OCI-LY1 (cell line): ENCODE measurements around the gene MYO3B.

Experiments used
- H2AFZ ChIP-seq: fragments of 200-600 bp; sonication (generic), shearing (Covaris generic); 2 replicates; pipeline ENCODE4 v1.6.0; 2014; ENCODE audit warnings: antibody characterized with exemption, mild to moderate bottlenecking, low read length
- H3F3A ChIP-seq: fragments of 200-600 bp; sonication (generic), shearing (Covaris generic); 2 replicates; pipeline ENCODE4 v1.6.0; 2014; ENCODE audit warnings: mild to moderate bottlenecking, antibody characterized with exemption, low read length, moderate library complexity; ENCODE audit not compliant: insufficient read depth
- H3K27ac ChIP-seq: fragments of 200-600 bp; sonication (generic); 2 replicates; pipeline ENCODE4 v1.5.1; 2014; ENCODE audit warnings: low read length, mixed run types, mild to moderate bottlenecking, low read depth; ENCODE audit not compliant: poor library complexity, severe bottlenecking
- H3K27me3 ChIP-seq: fragments of 200-600 bp; sonication (generic); 2 replicates; pipeline ENCODE4 v1.6.0; 2014; ENCODE audit warnings: antibody characterized with exemption, mild to moderate bottlenecking, low read length, moderate library complexity; ENCODE audit not compliant: insufficient read depth
- H3K36me3 ChIP-seq: fragments of 200-600 bp; sonication (generic); 2 replicates; pipeline ENCODE4 v1.6.1; 2014; ENCODE audit warnings: mild to moderate bottlenecking, antibody characterized with exemption, low read length, moderate library complexity, mixed read lengths; ENCODE audit not compliant: insufficient read depth
- H3K4me1 ChIP-seq: fragments of 200-600 bp; sonication (generic); 2 replicates; pipeline ENCODE4 v1.5.1; 2014; ENCODE audit warnings: mild to moderate bottlenecking, low read length, moderate library complexity; ENCODE audit not compliant: insufficient read depth, severe bottlenecking
- H3K4me2 ChIP-seq: fragments of 200-600 bp; sonication (generic), shearing (Covaris generic); 2 replicates; pipeline ENCODE4 v1.6.1; 2014; ENCODE audit warnings: low read length
- H3K4me3 ChIP-seq: fragments of 200-600 bp; sonication (generic); 2 replicates; pipeline ENCODE4 v1.5.1; 2014; ENCODE audit warnings: low read length, low read depth, mild to moderate bottlenecking, mixed read lengths; ENCODE audit not compliant: poor library complexity, severe bottlenecking
- H3K79me2 ChIP-seq: fragments of 200-600 bp; shearing (Covaris generic); 2 replicates; pipeline ENCODE4 v1.6.1; 2016; ENCODE audit warnings: mixed run types, low read length, mixed read lengths; ENCODE audit not compliant: insufficient read depth
- H3K9ac ChIP-seq: fragments of 200-600 bp; sonication (generic), shearing (Covaris generic); 2 replicates; pipeline ENCODE4 v1.6.1; 2014; ENCODE audit warnings: mild to moderate bottlenecking, low read length, mixed read lengths
- H3K9me2 ChIP-seq: fragments of 200-600 bp; sonication (generic), shearing (Covaris generic); 2 replicates; pipeline ENCODE4 v1.6.1; 2014; ENCODE audit warnings: low read depth, mild to moderate bottlenecking, low read length, mixed read lengths
- H3K9me3 ChIP-seq: fragments of 200-600 bp; shearing (Covaris generic); 2 replicates; pipeline ENCODE4 v1.6.1; 2014; ENCODE audit warnings: low read length, mixed read lengths
- H4K20me1 ChIP-seq: fragments of 200-600 bp; sonication (generic), shearing (Covaris generic); 2 replicates; pipeline ENCODE4 v1.6.0; 2016; ENCODE audit warnings: mild to moderate bottlenecking, low read length; ENCODE audit not compliant: insufficient read depth
- EZH2 ChIP-seq: fragments of 200-600 bp; sonication (generic), shearing (Covaris generic); IDR thresholded peaks from 2 replicates; pipeline ENCODE4 v1.8.0; 2017; ENCODE audit warnings: borderline replicate concordance, mixed run types, mild to moderate bottlenecking, antibody characterized with exemption, low read length, moderate library complexity, mixed read lengths
- TF ChIP-seq, protein P1 (sequence below): fragments of 200-600 bp; sonication (generic), shearing (Covaris generic); IDR thresholded peaks from 2 replicates; pipeline ENCODE4 v1.5.1; 2017; ENCODE audit warnings: mild to moderate bottlenecking, antibody characterized with exemption, low read length, moderate library complexity, mixed read lengths

MYO3B gene

DNA sequence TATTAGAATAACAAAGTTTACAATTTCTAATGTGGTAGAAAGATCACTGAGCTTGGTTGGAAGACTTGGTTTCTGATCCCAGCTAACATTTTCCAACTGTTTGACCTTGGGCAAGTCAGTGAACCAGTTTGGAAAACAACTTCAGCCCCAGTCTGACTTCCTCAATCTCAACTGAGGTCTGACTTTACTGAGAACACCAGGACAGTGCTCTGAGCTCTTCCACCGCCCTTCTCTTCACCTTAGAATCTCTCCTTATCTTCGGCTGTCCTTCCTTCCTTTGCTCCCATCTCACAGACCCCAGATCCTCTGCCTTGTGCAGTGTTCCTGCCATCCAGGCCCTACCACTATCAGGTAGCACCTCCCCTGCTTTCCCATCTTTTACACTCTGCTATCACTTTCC is 343.4 kb downstream of the MYO3B start:
- no peak overlapping the region for H2AFZ ChIP-seq
- H3K79me2 ChIP-seq, result no peaks in the 10 kb centered on the region
- no peaks in the 10 kb centered on the region for H3K36me3 ChIP-seq
- H3F3A ChIP-seq, result no peaks in the 10 kb centered on the region
- no peaks in the 10 kb centered on the region for H3K4me1 ChIP-seq
- no peaks in the 10 kb centered on the region for H4K20me1 ChIP-seq
- no peaks in the 10 kb centered on the region for H3K27me3 ChIP-seq
- no peak overlapping the region for H3K9ac ChIP-seq
- H3K27ac ChIP-seq, result no peak overlapping the region
- H3K9me3 ChIP-seq, result no peaks in the 10 kb centered on the region
- no peak overlapping the region for H3K4me3 ChIP-seq
- H3K9me2 ChIP-seq, result no peaks in the 10 kb centered on the region
- TF ChIP-seq, protein P1, sequence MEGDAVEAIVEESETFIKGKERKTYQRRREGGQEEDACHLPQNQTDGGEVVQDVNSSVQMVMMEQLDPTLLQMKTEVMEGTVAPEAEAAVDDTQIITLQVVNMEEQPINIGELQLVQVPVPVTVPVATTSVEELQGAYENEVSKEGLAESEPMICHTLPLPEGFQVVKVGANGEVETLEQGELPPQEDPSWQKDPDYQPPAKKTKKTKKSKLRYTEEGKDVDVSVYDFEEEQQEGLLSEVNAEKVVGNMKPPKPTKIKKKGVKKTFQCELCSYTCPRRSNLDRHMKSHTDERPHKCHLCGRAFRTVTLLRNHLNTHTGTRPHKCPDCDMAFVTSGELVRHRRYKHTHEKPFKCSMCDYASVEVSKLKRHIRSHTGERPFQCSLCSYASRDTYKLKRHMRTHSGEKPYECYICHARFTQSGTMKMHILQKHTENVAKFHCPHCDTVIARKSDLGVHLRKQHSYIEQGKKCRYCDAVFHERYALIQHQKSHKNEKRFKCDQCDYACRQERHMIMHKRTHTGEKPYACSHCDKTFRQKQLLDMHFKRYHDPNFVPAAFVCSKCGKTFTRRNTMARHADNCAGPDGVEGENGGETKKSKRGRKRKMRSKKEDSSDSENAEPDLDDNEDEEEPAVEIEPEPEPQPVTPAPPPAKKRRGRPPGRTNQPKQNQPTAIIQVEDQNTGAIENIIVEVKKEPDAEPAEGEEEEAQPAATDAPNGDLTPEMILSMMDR, result no peak
- TF ChIP-seq EZH2, result no peak
- H3K4me2 ChIP-seq, result no peak overlapping the region

DNA sequence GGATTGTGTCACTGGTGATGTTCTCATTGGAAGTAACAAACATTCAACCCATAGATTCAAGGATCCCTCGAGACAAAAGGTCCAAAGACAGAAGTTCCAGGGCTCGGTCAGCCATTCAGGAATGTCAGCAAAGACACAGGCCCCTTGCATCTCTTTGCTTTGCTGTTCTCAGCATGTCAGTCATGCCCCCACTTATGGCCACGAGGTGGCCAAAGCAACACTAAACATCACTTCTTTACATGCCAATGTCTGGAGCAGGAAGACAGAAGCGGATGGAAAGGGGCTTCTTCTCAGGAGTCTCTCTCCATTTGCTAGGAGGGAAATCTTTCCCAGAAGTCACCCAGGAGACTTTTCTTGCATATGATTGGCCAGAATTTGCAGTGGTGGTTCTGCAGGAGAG is 345.6 kb downstream of the MYO3B start:
- H3K9me2 ChIP-seq, result no peaks in the 10 kb centered on the region
- H3K4me2 ChIP-seq, result no peak overlapping the region
- H3F3A ChIP-seq, result no peaks in the 10 kb centered on the region
- no peaks in the 10 kb centered on the region for H3K4me1 ChIP-seq
- H3K9ac ChIP-seq, result no peak overlapping the region
- no peaks in the 10 kb centered on the region for H3K27me3 ChIP-seq
- H3K27ac ChIP-seq, result no peak overlapping the region
- H4K20me1 ChIP-seq, result no peaks in the 10 kb centered on the region
- H3K4me3 ChIP-seq, result no peak overlapping the region
- H2AFZ ChIP-seq, result no peak overlapping the region
- H3K79me2 ChIP-seq, result no peaks in the 10 kb centered on the region
- no peak for TF ChIP-seq EZH2
- TF ChIP-seq, protein P1, result peak; percentile 22; the same call in 1 of the 2 replicates
- H3K9me3 ChIP-seq, result no peaks in the 10 kb centered on the region
- H3K36me3 ChIP-seq, result no peaks in the 10 kb centered on the region

DNA sequence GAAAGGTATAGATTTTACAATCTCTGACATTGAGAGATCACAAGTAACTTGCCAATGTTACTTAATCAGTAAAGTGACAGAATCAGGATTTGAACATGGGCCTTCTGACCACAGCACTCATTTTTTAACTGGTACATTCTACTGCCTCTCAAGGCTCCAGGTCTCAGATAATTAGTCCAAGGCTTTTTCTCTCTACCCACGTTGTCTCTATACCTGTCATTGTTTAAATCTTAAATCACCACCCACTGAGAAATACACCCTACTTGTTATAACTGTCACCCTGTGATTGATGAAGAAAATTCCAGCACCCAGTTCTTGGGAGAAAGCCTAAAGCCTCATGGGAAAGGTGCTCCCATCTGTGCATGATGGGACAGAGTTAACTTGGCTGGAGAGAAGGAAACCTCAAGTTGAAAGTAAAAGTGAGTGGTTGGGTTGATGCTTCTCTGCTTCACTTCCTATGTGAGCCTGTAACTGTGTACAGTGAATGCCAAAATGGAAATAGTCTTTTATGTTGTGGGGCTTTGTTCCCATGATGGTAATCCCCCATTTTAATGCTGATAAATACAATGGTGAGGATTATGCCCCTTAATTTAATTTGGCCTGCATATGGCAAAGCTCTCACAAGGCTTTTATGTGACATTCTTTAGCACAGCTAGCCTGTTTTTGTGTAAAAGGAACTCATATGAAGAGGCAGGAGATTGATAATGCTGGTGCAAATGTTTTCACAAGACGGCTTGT is 347.1 kb downstream of the MYO3B start:
- Histone ChIP-seq H3K27ac (no peak overlapping the region), H3K9me3 (no peaks in the 10 kb centered on the region), H2AFZ (no peak overlapping the region), H3F3A (no peaks in the 10 kb centered on the region), H3K4me3 (no peak overlapping the region), H3K9ac (no peak overlapping the region), H3K36me3 (no peaks in the 10 kb centered on the region), H4K20me1 (no peaks in the 10 kb centered on the region), H3K4me1 (no peaks in the 10 kb centered on the region), H3K9me2 (no peaks in the 10 kb centered on the region), H3K79me2 (no peaks in the 10 kb centered on the region), H3K27me3 (no peaks in the 10 kb centered on the region), H3K4me2 (no peak overlapping the region)
- TF ChIP-seq EZH2, result no peak
- TF ChIP-seq, protein P1, result no peak
